ENCODE measurements around the gene CD44. TPM values are rescaled to one million over a fixed set of nuclear protein-coding genes. Genes with fewer than 3 reads are reported as not detected.

Gene CD44
- total and polyA plus RNA-seq, 2 experiments from 2014 or later: 405 to 519 TPM

GRCh38 chr11:35151241-35151640 lies 12.3 kb downstream of the CD44 start:
- Histone ChIP-seq H3K4me1 (ENCODE audit: insufficient read depth) (peaks cover 72% of the 10 kb centered on the region), H2AFZ (no peak overlapping the region), H3K27me3 (replicated peaks; ENCODE audit: insufficient read depth) (no peaks in the 10 kb centered on the region), H3K9ac (peak overlapping the region; percentile 36), H3K36me3 (ENCODE audit: low read depth) (peaks cover 53% of the 10 kb centered on the region; the same call in 1 of the 2 replicates), H3K27ac (peak overlapping the region; percentile 73), H3F3A (ENCODE audit: insufficient read depth) (peaks cover 97% of the 10 kb centered on the region), H4K20me1 (ENCODE audit: insufficient read depth) (peaks cover 50% of the 10 kb centered on the region), H3K79me2 (ENCODE audit: insufficient read depth) (peaks cover 100% of the 10 kb centered on the region), H3K4me2 (ENCODE audit: unreplicated experiment) (peak overlapping the region; percentile 40), H3K9me2 (ENCODE audit: insufficient read depth) (no peaks in the 10 kb centered on the region), H3K4me3 (no peak overlapping the region), H3K9me3 (ENCODE audit: low read depth) (no peaks in the 10 kb centered on the region)
- peak; percentile 88 for DNase-seq
- no peak for TF ChIP-seq EZH2phosphoT487 (IDR thresholded peaks at IDR 0.05; ENCODE audit: insufficient read depth, low read depth)
- TF ChIP-seq EZH2 (IDR thresholded peaks at IDR 0.05; ENCODE audit: insufficient read depth, poor library complexity, severe bottlenecking): no peak
- in situ Hi-C loops (cut with MboI): no loop called here
- 56 to 71% methylated on average over 1 of the region's 1 CpG for WGBS, 2 experiments (ENCODE audit: low coverage in 1 of 2, low lambda C conversion rate in 2 of 2, missing lambda C conversion rate in 2 of 2)

- Histone ChIP-seq H3K27me3 (replicated peaks; ENCODE audit: insufficient read depth) (no peaks in the 10 kb centered on the region), H3K4me1 (ENCODE audit: insufficient read depth) (peaks cover 71% of the 10 kb centered on the region), H3K9me3 (ENCODE audit: low read depth) (no peaks in the 10 kb centered on the region), H4K20me1 (ENCODE audit: insufficient read depth) (peaks cover 47% of the 10 kb centered on the region), H3K4me2 (ENCODE audit: unreplicated experiment) (peak overlapping the region; percentile 40), H3K4me3 (no peak overlapping the region), H2AFZ (no peak overlapping the region), H3K79me2 (ENCODE audit: insufficient read depth) (peaks cover 100% of the 10 kb centered on the region), H3K9me2 (ENCODE audit: insufficient read depth) (no peaks in the 10 kb centered on the region), H3F3A (ENCODE audit: insufficient read depth) (peaks cover 97% of the 10 kb centered on the region), H3K36me3 (ENCODE audit: low read depth) (peaks cover 52% of the 10 kb centered on the region; the same call in 1 of the 2 replicates), H3K27ac (peak overlapping the region; percentile 73), H3K9ac (peak overlapping the region; percentile 36)
- DNase-seq: peak; percentile 43
- in situ Hi-C loops (cut with MboI): no loop called here
- TF ChIP-seq EZH2 (IDR thresholded peaks at IDR 0.05; ENCODE audit: insufficient read depth, poor library complexity, severe bottlenecking) (no peak), EZH2phosphoT487 (IDR thresholded peaks at IDR 0.05; ENCODE audit: insufficient read depth, low read depth) (no peak)
- whole genome bisulfite sequencing, 2 experiments (ENCODE audit: low coverage in 1 of 2, low lambda C conversion rate in 2 of 2, missing lambda C conversion rate in 2 of 2): 12% methylated on average over 3 of the region's 3 CpGs
These were observed 12.8 kb downstream of the CD44 start for GRCh38 chr11:35151683-35152280.

- H3K36me3 ChIP-seq (ENCODE audit: low read depth): peaks cover 60% of the 10 kb centered on the region; the same call in 1 of the 2 replicates
- in situ Hi-C loops (cut with MboI): no loop called here
- 99 to 100% methylated on average over 3 of the region's 3 CpGs for WGBS, 2 experiments (ENCODE audit: low coverage in 1 of 2, low lambda C conversion rate in 2 of 2, missing lambda C conversion rate in 2 of 2)
These were observed 13.6 kb downstream of the CD44 start for GRCh38 chr11:35152575-35152974.

GRCh38 chr11:35153280-35153679 lies 14.3 kb downstream of the CD44 start:
- no peaks in the 10 kb centered on the region for H3K27me3 ChIP-seq (replicated peaks; ENCODE audit: insufficient read depth)
- no peak overlapping the region for H2AFZ ChIP-seq
- H3K4me3 ChIP-seq: no peak overlapping the region
- in situ Hi-C loops (cut with MboI): no loop called here
- H3K4me1 ChIP-seq (ENCODE audit: insufficient read depth): peaks cover 77% of the 10 kb centered on the region
- H3K79me2 ChIP-seq (ENCODE audit: insufficient read depth): peaks cover 100% of the 10 kb centered on the region
- peak overlapping the region; percentile 10 for H3K4me2 ChIP-seq (ENCODE audit: unreplicated experiment)
- peak; percentile 16 for DNase-seq
- H3K9me2 ChIP-seq (ENCODE audit: insufficient read depth): no peaks in the 10 kb centered on the region
- H3K36me3 ChIP-seq (ENCODE audit: low read depth): peaks cover 58% of the 10 kb centered on the region; the same call in 1 of the 2 replicates
- no peak overlapping the region for H3K9ac ChIP-seq
- H4K20me1 ChIP-seq (ENCODE audit: insufficient read depth): peaks cover 44% of the 10 kb centered on the region
- peaks cover 96% of the 10 kb centered on the region for H3F3A ChIP-seq (ENCODE audit: insufficient read depth)
- 81 to 89% methylated on average over 2 of the region's 2 CpGs for WGBS, 2 experiments (ENCODE audit: low coverage in 1 of 2, low lambda C conversion rate in 2 of 2, missing lambda C conversion rate in 2 of 2)
- TF ChIP-seq EZH2phosphoT487 (IDR thresholded peaks at IDR 0.05; ENCODE audit: insufficient read depth, low read depth) (no peak), EZH2 (IDR thresholded peaks at IDR 0.05; ENCODE audit: insufficient read depth, poor library complexity, severe bottlenecking) (no peak)
- H3K27ac ChIP-seq: peak overlapping the region; percentile 73
- H3K9me3 ChIP-seq (ENCODE audit: low read depth): no peaks in the 10 kb centered on the region

More at GRCh38 chr11:35152575-35152974, 13.6 kb downstream of the CD44 start:
- peak overlapping the region; percentile 73 for H3K27ac ChIP-seq
- peaks cover 71% of the 10 kb centered on the region for H3K4me1 ChIP-seq (ENCODE audit: insufficient read depth)
- no peaks in the 10 kb centered on the region for H3K27me3 ChIP-seq (replicated peaks; ENCODE audit: insufficient read depth)
- H2AFZ ChIP-seq: no peak overlapping the region
- no peak overlapping the region for H3K9ac ChIP-seq
- H3K9me3 ChIP-seq (ENCODE audit: low read depth): no peaks in the 10 kb centered on the region
- H3K9me2 ChIP-seq (ENCODE audit: insufficient read depth): no peaks in the 10 kb centered on the region
- peaks cover 94% of the 10 kb centered on the region for H3F3A ChIP-seq (ENCODE audit: insufficient read depth)
- H3K4me3 ChIP-seq: no peak overlapping the region
- peaks cover 47% of the 10 kb centered on the region for H4K20me1 ChIP-seq (ENCODE audit: insufficient read depth)
- peak; percentile 21 for DNase-seq
- H3K79me2 ChIP-seq (ENCODE audit: insufficient read depth): peaks cover 100% of the 10 kb centered on the region
- peak overlapping the region; percentile 22 for H3K4me2 ChIP-seq (ENCODE audit: unreplicated experiment)
- TF ChIP-seq EZH2phosphoT487 (IDR thresholded peaks at IDR 0.05; ENCODE audit: insufficient read depth, low read depth) (no peak), EZH2 (IDR thresholded peaks at IDR 0.05; ENCODE audit: insufficient read depth, poor library complexity, severe bottlenecking) (no peak)

All from GM23248 (cell line).